Caco-2 (cell line): Measurements from ENCODE around the gene SRD5A1. TPM values are rescaled to one million over a fixed set of nuclear protein-coding genes. Genes with fewer than 3 reads are reported as not detected.

ENCODE experiments used
- Bru-seq: library from RNA; stranded (reverse); fragments of 400-500 nt; gene quantifications from one replicate; lab custom pipeline; 2021; lab: Mats Ljungman, UMichigan
- BruChase-seq, 2 experiments: library from RNA; stranded (reverse); fragments of 400-500 nt; gene quantifications; one replicate each; lab custom pipeline; 2021; lab: Mats Ljungman, UMichigan
- BruUV-seq: library from RNA; stranded (reverse); fragments of 400-500 nt; replicated peaks from 2 replicates; lab custom pipeline; 2021; lab: Mats Ljungman, UMichigan
- CTCF ChIA-PET: fragments of 300-600 bp; sonication (Branson Sonifier 250); formaldehyde crosslinking; loops from one replicate; lab custom pipeline; 2022; ENCODE audit warnings: antibody characterized with exemption; lab: Charles Lee
- POLR2A ChIA-PET: fragments of 300-600 bp; sonication (Branson Sonifier 250); formaldehyde crosslinking; loops from one replicate; lab custom pipeline; 2022; ENCODE audit warnings: antibody characterized with exemption; lab: Charles Lee
- DNase-seq, 2 experiments: peaks; one replicate each; pipeline versions ENCODE4 v3.0.0 to v3.0.0-alpha.2; 2020 to 2022
- H3K27me3 ChIP-seq: replicated peaks from 2 replicates; pipeline ENCODE4 v1.6.0; 2011; ENCODE audit warnings: low read length; ENCODE audit not compliant: control insufficient read depth, insufficient read depth
- H3K36me3 ChIP-seq: 2 replicates; pipeline ENCODE4 v1.5.1; 2011; ENCODE audit warnings: low read length; ENCODE audit not compliant: control insufficient read depth, insufficient read depth
- H3K4me1 ChIP-seq: fragments of 250-450 bp; sonication (Bioruptor Pico); 2 replicates; pipeline ENCODE4 v1.5.1; 2020; ENCODE audit warnings: mild to moderate bottlenecking
- H3K4me3 ChIP-seq: 2 replicates; pipeline ENCODE4 v1.5.1; 2011; ENCODE audit warnings: low read depth, mild to moderate bottlenecking, control low read depth, low read length
- H3K9me3 ChIP-seq: fragments of 250-450 bp; sonication (Bioruptor Pico); 2 replicates; pipeline ENCODE4 v1.5.1; 2020; ENCODE audit warnings: mild to moderate bottlenecking, moderate library complexity
- H3K27ac Mint-ChIP-seq: one replicate; pipeline ENCODE4 v1.8.0; 2022; ENCODE audit warnings: mixed read lengths; ENCODE audit not compliant: unreplicated experiment
- H3K27me3 Mint-ChIP-seq: one replicate; pipeline ENCODE4 v1.8.0; 2022; ENCODE audit warnings: mixed read lengths; ENCODE audit not compliant: insufficient read depth, unreplicated experiment
- H3K36me3 Mint-ChIP-seq: one replicate; pipeline ENCODE4 v1.8.0; 2022; ENCODE audit warnings: mild to moderate bottlenecking, mixed read lengths; ENCODE audit not compliant: insufficient read depth, unreplicated experiment
- H3K4me1 Mint-ChIP-seq: one replicate; pipeline ENCODE4 v1.8.0; 2022; ENCODE audit warnings: low read depth, mixed read lengths; ENCODE audit not compliant: unreplicated experiment
- H3K4me3 Mint-ChIP-seq: one replicate; pipeline ENCODE4 v1.8.0; 2022; ENCODE audit warnings: mild to moderate bottlenecking, moderate library complexity, mixed read lengths; ENCODE audit not compliant: unreplicated experiment
- H3K9me3 Mint-ChIP-seq: one replicate; pipeline ENCODE4 v1.8.0; 2022; ENCODE audit warnings: mixed read lengths; ENCODE audit not compliant: unreplicated experiment
- CTCF ChIP-seq, 2 experiments: fragments of 200-600 bp in 1 of 2; IDR thresholded peaks; 1 replicate in 1 of 2; 2 replicates in 1 of 2; pipeline versions ENCODE4 v1.5.1 to v1.8.0; 2011 to 2022; ENCODE audit warnings: antibody characterized with exemption in 1 of 2, control low read depth in 1 of 2, inconsistent platforms in 1 of 2, low read depth in 1 of 2, low read length in 1 of 2, mild to moderate bottlenecking in 1 of 2, moderate library complexity in 1 of 2; ENCODE audit not compliant: insufficient read depth in 1 of 2, severe bottlenecking in 1 of 2, unreplicated experiment in 1 of 2
- intact Hi-C: fragments of 100-400 bp; cut with micrococcal nuclease; formaldehyde crosslinking; loops from one replicate; pipeline ENCODE4 v1.10.0; 2022; ENCODE audit not compliant: unreplicated experiment
- long read RNA-seq: library from polyadenylated mRNA; stranded (forward); transcript quantifications from one replicate; pipeline ENCODE4 v2.0.0, GENCODE V29; 2022
- total RNA-seq: library from RNA; stranded (reverse); gene quantifications from 2 replicates; pipeline ENCODE4 v1.2.3, GENCODE V29; 2022

Gene SRD5A1
- total RNA-seq (19.4 and 22.0 TPM in 2 replicates), Bru-seq, nascent RNA (percentile 67 among the genes with signal in this experiment), BruChase-seq, experiment 1, labeled RNA remaining after a 2-hour chase (percentile 70 among the genes with signal in this experiment), BruChase-seq, experiment 2, labeled RNA remaining after a 6-hour chase (percentile 68 among the genes with signal in this experiment)
- long read RNA-seq, full-length matches to known transcripts: 12 of 17 reads
- long read RNA-seq, partial matches to known transcripts: 0 of 17 reads
- long read RNA-seq, other reads (novel, unspliced or antisense): 5 of 17 reads

- Mint-ChIP-seq H3K27me3 (no peaks in the 10 kb centered on the region), H3K36me3 (peaks cover 49% of the 10 kb centered on the region), H3K4me3 (peak within 1 kb of the TSS; percentile 100), H3K4me1 (peaks cover 12% of the 10 kb centered on the region), H3K27ac (peak within 1 kb of the TSS; percentile 99), H3K9me3 (no peaks in the 10 kb centered on the region)
- no TSS peak for BruUV-seq
- CTCF ChIA-PET: no interaction called here
- no peak for TF ChIP-seq CTCF (IDR thresholded peaks at IDR 0.05; ENCODE audit: insufficient read depth in 1 of 2, low read depth in 1 of 2, low read length in 1 of 2, severe bottlenecking in 1 of 2, unreplicated experiment in 1 of 2)
- Histone ChIP-seq H3K36me3 (peaks cover 2% of the 10 kb centered on the region), H3K27me3 (no peaks in the 10 kb centered on the region), H3K9me3 (no peaks in the 10 kb centered on the region), H3K4me3 (peak within 1 kb of the TSS; percentile 96), H3K4me1 (peaks cover 7% of the 10 kb centered on the region; the same call in 1 of the 2 replicates)
- intact Hi-C loops: loop anchor here (1.0 to 5.0 kb wide), 4 partner anchors 80 to 255 kb away; partner anchors contain the start of genes MED10 and TENT4A
- POLR2A ChIA-PET: interaction anchor here (0.5 to 1.1 kb wide), 5 partner anchors 9 to 255 kb away, joined by 3 to 13 read pairs (median 5); partner anchors contain the start of genes MED10 and TENT4A
- peak; percentile 89 to 91 for DNase-seq
Measured at GRCh38 chr5:6632888-6633468, at the start of gene SRD5A1, which contains the start of gene NSUN2. Gene SRD5A1 (plus strand): TSS chr5:6633440. CDS start chr5:6633577, 137 bp downstream. Gene NSUN2 (minus strand): TSS chr5:6633044. CDS start chr5:6632979, 65 bp downstream.

- peak overlapping the region; percentile 25 for H3K4me3 Mint-ChIP-seq
- H3K27me3 ChIP-seq: no peaks in the 10 kb centered on the region
Measured at GRCh38 chr5:6584101-6584645, 49.1 kb upstream of the SRD5A1 start.

More at GRCh38 chr5:6584101-6584645, 49.1 kb upstream of the SRD5A1 start:
- no peak for TF ChIP-seq CTCF (IDR thresholded peaks at IDR 0.05; ENCODE audit: insufficient read depth in 1 of 2, low read depth in 1 of 2, low read length in 1 of 2, severe bottlenecking in 1 of 2, unreplicated experiment in 1 of 2)
- Histone ChIP-seq H3K36me3 (no peaks in the 10 kb centered on the region), H3K4me1 (no peaks in the 10 kb centered on the region), H3K9me3 (no peaks in the 10 kb centered on the region), H3K4me3 (no peak overlapping the region)
- CTCF ChIA-PET: no interaction called here
- Mint-ChIP-seq H3K9me3 (no peaks in the 10 kb centered on the region), H3K27ac (no peak overlapping the region), H3K4me1 (no peaks in the 10 kb centered on the region), H3K27me3 (peaks cover 25% of the 10 kb centered on the region), H3K36me3 (no peaks in the 10 kb centered on the region)
- POLR2A ChIA-PET: no interaction called here
- no TSS peak for BruUV-seq
- no peak for DNase-seq
- intact Hi-C loops: no loop called here
